HG02759 (cell line): Measurements from ENCODE around the gene OR2A1.
"Not testable (repeated sequence)": the region's sequence is repeated elsewhere in the genome, so short reads cannot be mapped to it uniquely, and the experiment has no call there.

ENCODE experiments used
- ATAC-seq: cut with Tn5 transposase; IDR thresholded peaks from one replicate; pipeline ENCODE4 v1.9.1; 2021; ENCODE audit warnings: mild to moderate bottlenecking, moderate library complexity; ENCODE audit not compliant: unreplicated experiment

OR2A1 gene, protein sequence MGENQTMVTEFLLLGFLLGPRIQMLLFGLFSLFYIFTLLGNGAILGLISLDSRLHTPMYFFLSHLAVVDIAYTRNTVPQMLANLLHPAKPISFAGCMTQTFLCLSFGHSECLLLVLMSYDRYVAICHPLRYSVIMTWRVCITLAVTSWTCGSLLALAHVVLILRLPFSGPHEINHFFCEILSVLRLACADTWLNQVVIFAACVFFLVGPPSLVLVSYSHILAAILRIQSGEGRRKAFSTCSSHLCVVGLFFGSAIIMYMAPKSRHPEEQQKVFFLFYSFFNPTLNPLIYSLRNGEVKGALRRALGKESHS

DNA sequence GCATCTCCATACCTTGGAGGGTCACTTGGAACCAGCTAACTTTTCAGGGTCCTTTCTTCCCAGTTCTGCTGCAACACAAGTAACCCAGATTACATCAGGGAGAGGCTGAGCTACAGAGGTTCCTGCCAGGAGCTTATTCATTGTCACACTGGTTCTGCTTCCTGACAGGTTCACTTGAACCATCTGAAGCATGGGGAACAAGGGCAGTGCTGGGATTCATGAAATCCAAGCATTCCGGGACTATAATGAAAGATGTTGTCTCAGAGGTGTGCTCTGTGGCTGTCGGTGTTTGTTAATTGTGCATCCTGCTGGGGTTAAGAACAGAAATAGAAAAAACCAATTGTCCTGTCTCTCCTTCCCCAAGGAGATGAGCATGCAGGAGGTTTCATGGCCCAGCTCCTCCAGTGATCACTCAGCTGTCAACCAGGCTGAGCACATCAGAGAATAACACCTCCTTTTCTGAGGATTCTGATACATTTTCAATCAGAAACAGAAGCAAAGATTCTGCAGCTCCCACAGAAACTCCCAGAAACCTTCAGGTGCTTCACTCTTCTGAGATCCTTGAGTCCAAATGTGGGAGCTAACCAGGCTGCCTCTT, at the start of gene OR2A1:
Gene OR2A1, plus strand, starts transcription at position 548 of the 598 bp plus-strand sequence. CDS start 5,706 bp downstream, outside the sequence.
- ATAC-seq, result not testable (repeated sequence)

DNA sequence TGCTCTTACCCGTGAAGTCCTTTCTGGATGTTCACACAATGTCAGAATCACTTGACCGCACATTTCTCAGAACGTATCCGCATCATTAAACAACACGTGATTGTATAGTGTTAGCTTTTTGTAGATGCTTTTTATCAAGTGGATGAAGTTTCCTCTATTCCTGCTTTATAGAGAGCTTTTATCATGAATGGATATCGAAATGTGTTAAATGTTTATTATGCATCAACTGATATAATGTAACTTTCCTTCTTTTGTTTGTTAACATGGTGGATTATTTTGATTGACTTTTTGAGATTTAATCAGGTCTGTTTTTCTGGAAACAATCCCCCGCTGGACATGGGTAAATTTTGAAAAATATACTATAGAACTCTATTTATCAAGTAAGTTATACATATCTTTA, 47.5 kb upstream of the OR2A1 start, which contains the start of gene OR2A7:
Gene OR2A7, minus strand, starts transcription at position 101 of the 400 bp plus-strand sequence. CDS start 5,164 bp downstream, outside the sequence.
- ATAC-seq, result not testable (repeated sequence)

DNA sequence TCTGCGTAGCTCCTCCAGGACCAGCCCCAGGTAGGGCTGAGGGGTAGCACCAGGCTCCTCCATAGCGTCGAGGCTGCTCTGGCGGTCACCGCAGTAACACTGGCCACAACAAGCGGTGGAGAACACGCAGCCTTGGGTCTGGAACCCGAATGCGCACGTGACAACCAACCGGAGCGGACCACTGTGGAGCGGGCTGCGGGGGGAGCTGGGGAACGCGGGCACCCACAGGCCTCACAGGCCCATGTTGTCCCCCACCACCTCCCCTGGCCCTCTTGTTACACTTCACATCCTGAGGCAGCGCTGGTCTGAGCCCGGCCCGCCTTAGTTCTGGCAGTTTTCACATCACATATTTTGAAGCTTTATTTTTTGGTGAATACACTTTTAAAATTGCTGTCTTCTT, 43.0 kb upstream of the OR2A1 start, which contains the start of gene CTAGE8:
Gene CTAGE8, minus strand, starts transcription at position 101 of the 400 bp plus-strand sequence. Its CDS starts 38 bp downstream, at position 63.
- ATAC-seq, result not testable (repeated sequence)

DNA sequence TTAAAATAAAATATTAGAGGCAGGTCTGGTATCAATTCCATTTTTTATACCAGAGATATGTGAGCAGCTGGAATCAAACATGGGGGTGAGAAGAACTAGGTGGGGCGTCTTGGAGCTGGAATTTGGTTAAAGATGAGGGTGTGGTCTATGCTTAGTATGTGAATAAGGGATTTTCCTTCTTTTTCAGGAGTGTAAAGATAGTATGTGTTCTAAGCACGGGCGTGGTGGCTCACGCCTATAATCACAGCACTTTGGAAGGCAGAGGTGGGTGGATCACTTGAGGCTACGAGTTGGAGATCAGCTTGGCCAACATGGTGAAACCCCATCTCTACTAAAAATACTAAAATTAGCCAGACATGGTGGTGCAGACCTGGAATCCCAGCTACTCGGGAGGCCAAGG, 36.9 kb upstream of the OR2A1 start:
- ATAC-seq, result not testable (repeated sequence)

DNA sequence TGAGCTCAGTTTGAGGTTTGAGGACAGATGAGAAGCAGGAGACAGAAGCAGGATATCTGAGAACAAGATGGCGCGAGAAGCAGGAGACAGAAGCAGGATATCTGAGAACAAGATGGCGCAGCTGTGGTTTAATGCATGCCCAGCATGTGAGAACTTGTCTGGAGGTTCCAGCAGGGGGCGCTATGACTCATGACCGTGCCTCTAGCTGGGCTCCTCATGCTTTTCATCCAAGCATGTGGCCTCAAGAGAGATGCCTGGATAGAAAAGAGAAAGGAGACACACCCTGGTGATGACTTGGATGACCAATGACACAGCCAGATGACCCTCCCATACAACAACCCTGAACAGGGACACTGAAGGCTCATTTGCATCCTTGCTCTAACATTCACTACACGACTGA, 32.2 kb upstream of the OR2A1 start:
- ATAC-seq, result not testable (repeated sequence)

DNA sequence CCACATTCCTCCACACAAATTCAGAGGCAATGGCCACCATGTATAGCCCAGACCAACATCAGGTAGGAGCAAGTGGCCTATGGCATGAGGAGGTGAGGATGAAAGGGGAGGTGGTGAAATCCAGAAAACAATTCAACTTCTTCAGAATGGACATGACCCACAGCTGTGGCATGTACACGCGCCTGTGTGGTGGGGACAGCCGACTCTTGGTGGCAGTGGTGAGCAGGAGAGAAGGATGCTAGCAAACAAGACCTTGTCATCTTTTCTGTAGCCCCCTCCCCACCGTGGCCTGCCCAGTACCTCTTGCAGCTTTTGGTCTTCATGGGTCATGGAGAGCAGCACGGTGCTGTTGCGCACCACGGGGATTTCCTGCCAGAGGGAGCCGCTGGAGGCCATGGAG, 30.2 kb upstream of the OR2A1 start:
- not testable (repeated sequence) for ATAC-seq

DNA sequence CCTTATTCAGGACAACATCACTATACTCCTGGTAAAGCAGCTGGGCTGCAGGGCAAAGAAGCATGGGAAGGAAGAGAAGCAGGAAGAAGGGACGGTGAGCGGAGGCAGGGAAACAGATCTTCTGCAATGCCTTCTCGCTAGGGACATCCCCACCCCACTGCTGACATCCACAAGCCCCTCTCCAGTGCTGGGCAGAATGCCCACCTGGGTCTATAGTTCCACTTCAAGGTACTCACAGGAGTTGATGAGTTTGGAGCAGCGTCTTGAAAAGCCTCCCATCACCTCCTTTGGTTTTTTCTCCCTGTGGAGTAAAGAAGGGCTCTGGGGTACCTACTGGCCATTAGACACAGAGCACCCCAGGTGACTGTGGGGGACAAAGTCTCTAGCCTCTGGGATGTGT, 29.7 kb upstream of the OR2A1 start:
- ATAC-seq, result not testable (repeated sequence)

DNA sequence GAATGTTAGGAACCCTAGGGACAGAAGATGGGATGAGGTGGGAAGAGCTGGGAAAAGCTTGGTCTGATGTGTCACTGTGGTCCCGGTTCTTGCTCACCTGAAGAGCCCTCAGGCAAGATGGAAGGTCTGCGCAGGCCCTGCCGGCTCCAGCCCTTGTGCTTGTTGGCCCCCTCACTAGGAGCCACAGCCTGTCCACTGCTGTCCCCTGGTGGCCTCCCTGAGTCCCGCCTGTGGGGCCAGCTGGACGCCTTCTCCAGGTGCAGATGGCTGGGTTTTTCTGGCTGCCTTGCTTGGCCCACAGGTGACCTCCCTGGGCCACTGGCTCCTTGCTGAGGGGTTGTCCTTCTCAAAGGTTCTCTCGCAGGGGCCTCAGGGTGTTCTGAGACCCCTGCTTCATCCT, 28.5 kb upstream of the OR2A1 start:
- not testable (repeated sequence) for ATAC-seq

DNA sequence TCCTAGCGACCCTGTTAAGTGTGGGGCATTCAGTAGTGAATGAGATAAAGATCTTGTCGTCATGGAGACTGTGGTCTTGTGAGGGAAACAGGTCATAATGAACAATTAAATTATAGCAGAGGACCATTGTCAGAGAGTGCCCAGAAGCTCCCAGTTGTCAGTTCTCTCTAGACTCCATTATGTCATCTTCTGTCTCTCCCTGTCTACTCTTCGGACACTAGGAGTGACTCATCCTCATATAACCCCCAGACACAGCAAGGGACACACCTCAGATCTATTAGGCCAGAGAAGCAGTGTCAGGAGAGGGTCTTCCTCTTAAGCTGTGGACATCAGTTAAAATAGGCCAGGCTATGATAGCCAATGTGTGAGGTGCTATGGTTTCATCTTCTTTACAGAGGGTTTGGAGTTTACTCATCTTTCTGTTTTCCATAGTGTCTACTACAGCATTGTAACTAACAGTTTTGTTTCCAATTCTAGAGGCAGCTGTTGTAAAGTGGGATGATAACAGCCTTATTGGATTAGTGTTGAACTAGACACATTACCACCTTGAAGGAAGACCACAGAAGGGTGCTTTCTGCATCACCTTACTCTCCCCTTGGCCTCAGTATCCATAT, 24.9 kb upstream of the OR2A1 start:
- not testable (repeated sequence) for ATAC-seq

DNA sequence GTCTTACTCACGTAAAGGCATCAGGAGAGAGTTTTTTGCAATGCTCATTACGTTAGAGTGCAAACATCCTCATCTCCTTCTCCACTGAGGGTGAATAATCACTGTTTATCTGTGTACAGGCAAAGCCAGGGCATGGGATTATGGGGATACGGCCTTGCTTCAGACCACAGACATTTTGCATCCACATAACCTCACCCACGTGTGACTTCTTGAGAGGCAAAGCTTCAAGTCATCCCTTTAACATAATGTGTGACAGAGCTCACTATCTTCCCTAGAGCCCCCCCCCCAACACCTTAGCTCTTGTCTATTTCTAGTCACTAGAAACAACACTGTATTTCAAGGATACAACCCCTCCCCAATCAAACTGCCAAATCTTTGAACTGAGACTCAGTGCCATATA, 20.6 kb upstream of the OR2A1 start:
- not testable (repeated sequence) for ATAC-seq

DNA sequence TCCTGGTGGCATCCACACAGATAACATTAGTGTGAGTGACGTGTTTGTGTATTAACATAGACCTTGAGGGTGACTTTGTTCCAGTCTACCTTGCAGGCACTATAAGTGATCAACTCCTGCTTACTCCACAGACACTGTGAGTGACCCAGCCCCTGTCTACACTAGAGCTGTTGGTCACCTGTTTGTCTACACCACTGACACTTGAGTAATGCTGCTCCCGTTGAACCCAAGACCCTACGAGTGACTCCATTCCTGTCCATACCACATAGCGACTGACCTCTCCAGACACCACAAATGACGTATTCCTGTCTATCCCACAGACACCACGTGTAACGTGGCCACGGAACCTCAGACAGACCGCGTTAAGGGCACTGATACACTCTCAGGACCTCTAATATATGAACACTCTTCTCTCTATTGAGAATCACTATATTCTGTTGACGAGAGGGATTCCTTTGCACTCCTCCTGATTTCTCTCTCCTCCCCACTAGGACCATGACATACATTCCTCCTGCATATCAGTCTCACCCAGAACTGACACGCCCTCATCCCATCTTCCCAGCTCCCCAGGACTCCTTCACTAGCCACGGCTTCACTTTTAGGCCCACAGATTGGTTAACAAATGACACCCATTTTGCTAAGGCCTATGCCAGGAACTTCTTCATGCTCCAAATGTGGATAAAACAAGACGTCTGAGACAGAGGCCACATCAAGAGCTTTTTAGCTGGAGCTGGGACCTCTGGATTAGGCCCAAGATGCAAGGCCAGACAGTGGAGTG, 19.6 kb upstream of the OR2A1 start:
- ATAC-seq, result not testable (repeated sequence)

DNA sequence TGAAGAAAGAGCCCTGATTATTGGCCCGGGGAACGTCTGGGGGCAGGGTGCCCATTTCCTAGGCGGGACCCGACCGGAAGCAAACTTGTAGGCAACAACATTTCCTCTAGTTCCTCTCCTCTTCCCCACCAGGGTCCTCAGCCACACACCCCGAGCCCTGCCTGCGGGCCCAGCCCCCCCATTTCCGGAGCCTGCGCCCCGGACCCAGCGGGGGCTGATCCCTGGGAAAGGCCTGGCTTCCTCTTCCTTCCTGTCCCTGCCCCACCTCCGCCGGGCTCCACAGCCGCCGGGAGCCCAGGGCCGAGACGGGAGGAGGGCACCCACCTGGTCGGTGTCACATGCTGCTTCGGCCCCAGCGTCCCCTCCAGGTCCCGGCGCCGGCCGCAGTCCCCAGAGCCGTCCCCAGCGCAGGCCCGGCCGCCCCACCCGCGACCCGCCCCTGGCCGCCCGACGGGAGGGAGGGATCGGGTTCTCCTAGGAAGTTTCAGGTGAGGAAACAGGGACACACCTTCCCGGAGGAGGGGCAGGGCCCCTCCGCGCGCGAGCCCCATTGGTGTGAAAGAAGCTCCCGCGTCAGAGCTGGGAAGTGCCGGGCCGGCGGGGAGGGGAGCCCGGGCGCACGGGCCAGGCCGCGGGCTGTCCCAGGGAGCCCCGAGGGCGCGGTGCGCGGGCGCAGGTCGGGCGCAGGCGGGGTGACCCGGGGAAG, 18.3 kb upstream of the OR2A1 start:
- peak; percentile 84 for ATAC-seq

DNA sequence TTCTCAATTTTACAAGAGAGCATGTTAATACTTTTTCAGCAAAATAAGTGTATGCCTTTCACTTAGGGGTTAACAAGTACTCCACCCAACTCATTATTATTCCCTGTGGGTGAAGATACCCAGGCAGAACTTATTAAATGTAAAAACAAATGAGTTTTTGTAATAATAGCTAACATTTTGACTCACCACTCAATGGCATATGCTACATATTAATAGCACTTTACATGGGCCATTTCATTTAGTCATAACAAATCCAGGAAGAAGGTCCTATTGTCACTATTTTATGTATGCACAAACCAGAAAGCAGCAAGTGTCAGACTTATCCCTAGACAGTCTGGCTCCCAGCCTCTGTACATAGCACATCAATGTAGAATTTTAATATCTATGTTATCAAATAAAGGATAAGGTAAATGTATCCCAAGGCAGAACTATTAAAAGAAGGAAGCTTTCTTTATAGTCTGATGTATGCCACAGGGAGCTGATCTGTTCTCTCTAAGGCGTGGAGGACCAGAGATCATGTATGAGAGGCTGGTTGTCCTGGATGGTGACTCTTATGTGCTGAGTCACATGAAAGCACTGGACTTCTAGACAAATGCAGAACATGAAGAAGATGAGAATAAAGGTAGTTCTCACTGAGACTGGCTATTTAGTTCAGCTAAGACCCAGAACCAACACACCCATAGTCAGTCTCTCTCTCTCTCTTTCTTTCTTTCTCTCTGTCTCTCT, 9.5 kb upstream of the OR2A1 start:
- ATAC-seq, result peak; percentile 53

DNA sequence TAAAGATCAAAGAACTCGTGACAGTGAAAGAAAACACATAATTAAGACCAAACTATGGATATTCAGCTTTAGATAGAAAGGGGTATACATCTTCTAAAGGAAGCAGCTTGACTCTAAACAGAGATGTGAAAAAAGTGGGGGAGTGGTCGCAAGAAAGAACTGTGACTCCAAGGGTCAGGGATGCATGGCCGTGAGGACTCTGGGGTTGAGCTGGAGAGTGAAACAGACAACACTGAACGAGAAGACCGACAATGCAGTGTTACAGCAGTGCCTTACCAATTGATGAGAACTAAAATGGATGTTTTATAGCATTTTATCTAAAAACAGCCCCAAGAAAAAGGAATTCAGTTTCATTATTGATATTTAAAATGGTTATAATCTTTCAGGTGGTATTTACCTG, 8.6 kb upstream of the OR2A1 start:
- ATAC-seq, result not testable (repeated sequence)

DNA sequence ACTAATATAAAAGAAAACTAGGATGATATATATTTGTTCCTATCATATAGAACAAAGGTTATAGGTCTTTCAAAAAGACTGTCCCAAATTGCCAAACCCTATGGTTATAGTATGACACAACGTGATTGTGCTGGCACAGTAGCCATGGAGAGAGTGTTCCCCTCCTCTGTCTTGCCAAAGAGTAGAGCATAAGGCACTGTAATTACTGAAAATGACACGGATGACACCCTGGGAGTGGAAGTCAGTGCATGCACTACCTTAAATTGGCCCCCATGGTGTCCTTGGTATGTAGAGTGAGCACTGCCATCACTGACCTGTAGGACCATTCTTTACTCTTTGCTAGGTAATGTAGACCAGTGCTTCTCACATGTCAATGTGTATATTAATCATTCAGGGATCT, 7.1 kb upstream of the OR2A1 start:
- ATAC-seq, result not testable (repeated sequence)

DNA sequence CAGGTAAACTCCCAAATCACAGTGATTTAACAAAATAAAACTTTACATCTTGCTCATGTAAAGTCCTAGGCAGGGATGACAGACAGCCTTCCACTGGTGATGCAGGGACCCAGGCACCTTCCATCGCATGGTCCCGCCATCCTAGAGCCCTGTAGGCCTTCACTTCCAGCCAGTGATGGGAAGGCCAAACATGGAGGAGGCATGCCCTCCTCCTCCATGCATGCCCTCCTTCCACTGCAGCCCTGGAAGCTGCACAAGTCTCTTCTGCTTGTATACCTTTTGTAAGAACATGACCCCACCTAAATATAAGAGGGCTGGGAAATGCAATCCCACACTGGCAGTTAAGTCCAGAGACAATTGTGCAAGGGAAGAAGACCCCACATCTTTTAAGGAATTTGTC, 2.5 kb upstream of the OR2A1 start:
- not testable (repeated sequence) for ATAC-seq

DNA sequence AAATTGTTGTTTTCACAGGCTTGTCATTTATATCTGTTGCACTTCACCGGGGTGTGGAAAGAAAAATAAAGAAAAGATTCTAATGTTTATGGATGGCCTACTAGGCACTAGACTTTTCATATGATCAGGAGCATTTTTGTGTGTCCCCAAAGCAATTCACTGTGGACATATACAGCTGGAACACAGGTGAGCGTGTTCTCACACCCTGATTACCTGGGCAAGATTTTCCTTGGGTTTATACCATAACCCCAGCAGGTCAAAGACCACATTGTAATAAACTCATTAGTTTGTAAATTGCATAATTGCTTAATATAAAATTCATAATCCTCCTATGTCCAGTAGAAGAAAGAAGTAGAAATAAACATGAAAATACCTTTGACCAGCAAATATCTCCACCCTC, 1.0 kb upstream of the OR2A1 start:
- ATAC-seq, result not testable (repeated sequence)

DNA sequence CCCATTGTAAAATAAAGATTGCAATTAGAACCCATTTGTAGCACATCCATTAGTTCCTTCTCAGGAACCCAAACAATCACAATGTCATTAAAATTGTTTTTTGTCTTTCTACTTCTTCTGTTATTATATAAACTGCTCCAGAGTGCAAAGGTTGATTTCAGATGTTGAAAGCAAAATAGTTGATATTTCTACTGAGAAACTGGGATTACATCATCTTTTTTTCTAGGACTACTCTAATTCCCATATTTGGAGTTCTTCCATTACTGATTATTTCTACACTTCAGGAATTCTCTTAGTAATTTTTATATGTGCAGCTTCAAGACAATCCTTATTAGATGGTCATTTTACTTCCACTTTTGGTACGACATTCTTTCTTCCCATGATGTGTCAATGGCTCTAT, 5.3 kb downstream of the OR2A1 start:
- ATAC-seq, result not testable (repeated sequence)

DNA sequence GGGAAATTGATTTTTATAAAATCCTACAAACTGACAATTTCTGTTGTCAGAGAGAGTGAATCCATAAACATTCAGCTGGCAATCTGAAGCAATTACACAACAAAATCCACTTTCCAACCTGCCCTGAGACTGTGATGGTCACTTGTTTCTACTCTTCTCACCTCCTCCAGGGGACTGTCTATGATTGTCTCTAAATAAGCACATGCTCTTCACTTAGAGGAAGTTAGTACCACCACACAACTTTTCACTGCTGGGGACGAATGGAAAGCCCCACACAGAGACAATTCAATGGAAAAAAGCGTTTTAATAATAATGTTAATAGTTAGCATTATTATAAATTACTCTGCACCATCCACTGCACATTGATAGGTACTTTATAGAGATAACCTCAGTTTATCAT, 7.3 kb downstream of the OR2A1 start:
- not testable (repeated sequence) for ATAC-seq
